ENCODE measurements around the gene VWA3A.

GRCh38 chr16:22195445-22195694, 103.0 kb downstream of the VWA3A start:
- no peak for TF ChIP-seq ARNT (IDR thresholded peaks at IDR 0.05)
- no peak for TF ChIP-seq SUZ12 (IDR thresholded peaks at IDR 0.05)
